Right lobe of liver (tissue), 6 donors: Measurements from ENCODE around the gene SLC9A4. TPM values are rescaled to one million over a fixed set of nuclear protein-coding genes. Genes with fewer than 3 reads are reported as not detected.

Experiments
- ATAC-seq, 4 donors: fragments of 200-7000 bp; cut with Tn5 transposase; one replicate each; pipeline ENCODE4 v1.9.1; 2020; ENCODE audit warnings: mild to moderate bottlenecking in 4 of 4, moderate library complexity in 4 of 4
- DNase-seq, 3 donors: peaks; one replicate each; pipeline ENCODE4 v3.0.0-alpha.2; 2020
- H3K27ac ChIP-seq, 3 donors: fragments of 200-600 bp; one replicate each; pipeline ENCODE4 v1.8.0; 2022
- H3K27me3 ChIP-seq, 2 donors: fragments of 200-600 bp; one replicate each; pipeline ENCODE4 v1.8.0; 2022
- H3K36me3 ChIP-seq, 4 donors: fragments of 200-600 bp; sonication (generic) in 1 of 4; one replicate each; pipeline versions ENCODE4 v1.5.1 to v1.8.0; 2017 to 2022; ENCODE audit warnings: control low read depth in 1 of 4
- H3K4me1 ChIP-seq, 4 donors: fragments of 200-600 bp; sonication (generic) in 1 of 4; one replicate each; pipeline versions ENCODE4 v1.5.1 to v1.8.0; 2017 to 2022; ENCODE audit warnings: control low read depth in 1 of 4
- H3K4me3 ChIP-seq, 3 donors: fragments of 200-600 bp; one replicate each; pipeline ENCODE4 v1.8.0; 2022
- H3K9me3 ChIP-seq, 4 donors: fragments of 200-600 bp; sonication (generic) in 1 of 4; one replicate each; pipeline versions ENCODE4 v1.5.1 to v1.8.0; 2017 to 2022; ENCODE audit warnings: control low read depth in 1 of 4
- CTCF ChIP-seq, 4 donors: fragments of 200-600 bp in 3 of 4; fragments of 450-650 bp in 1 of 4; IDR thresholded peaks; one replicate each; pipeline versions ENCODE4 v1.5.1 to v1.8.0; 2016 to 2022; ENCODE audit warnings: antibody characterized with exemption in 4 of 4, mild to moderate bottlenecking in 2 of 4
- POLR2A ChIP-seq: fragments of 450-650 bp; IDR thresholded peaks from one replicate; pipeline ENCODE4 v1.6.1; 2017; ENCODE audit warnings: antibody characterized with exemption, mild to moderate bottlenecking
- WGBS: methylation state at CpG from one replicate; pipeline ENCODE4 v1.1.6; 2018; ENCODE audit warnings: low coverage, low lambda C conversion rate; ENCODE audit not compliant: insufficient coverage; ENCODE audit errors: missing lambda C conversion rate; 5-methylcytosine and 5-hydroxymethylcytosine counted together
- intact Hi-C, 2 donors: fragments of 100-400 bp; cut with DNase I; formaldehyde crosslinking; loops; one replicate each; pipeline versions ENCODE4 v1.11.2 to v1.14.1; 2022
- total RNA-seq, 6 experiments: library from RNA; depleted of rRNA in 2 of 6; stranded (reverse); fragments of >200 nt in 2 of 6; fragmentation: NEBNext Ultra II Directional in 3 of 6; extraction: Animal tissue kit (Norgen Biotek cat#: 25700) in 3 of 6; gene quantifications; one replicate each; pipeline versions ENCODE4 v1.1.0 to v1.2.4, GENCODE V29; 2016 to 2023
- donor health status: DM: no; HTN: yes; CAD: no.
- donor health status: DM: no; HTN: no; CAD: no.
- donor health status: DM: no; HTN: no; CAD: no.
- donor health status: DM: no; HTN: yes; CAD: no.
- donor health status: DM: no; HTN: yes; CAD: no.

SLC9A4 gene
- total RNA-seq, 6 experiments from 2014 or later: not detected

- intact Hi-C loops: no loop called here
- TF ChIP-seq POLR2A (no peak), CTCF (IDR thresholded peaks at IDR 0.05) (no peak)
- no peak for ATAC-seq
- Histone ChIP-seq H3K27ac (no peak overlapping the region), H3K9me3 (no peaks in the 10 kb centered on the region), H3K4me3 (no peak overlapping the region), H3K27me3 (no peaks in the 10 kb centered on the region), H3K4me1 (no peaks in the 10 kb centered on the region), H3K36me3 (no peaks in the 10 kb centered on the region)
- WGBS: 93% methylated on average over 3 of the region's 3 CpGs
- DNase-seq: no peak
These were observed 49.9 kb downstream of the SLC9A4 start for GRCh38 chr2:102522890-102523289.

GRCh38 chr2:102523651-102524050, 50.6 kb downstream of the SLC9A4 start:
- Histone ChIP-seq H3K9me3 (no peaks in the 10 kb centered on the region), H3K4me3 (no peak overlapping the region), H3K36me3 (no peaks in the 10 kb centered on the region), H3K27ac (no peak overlapping the region), H3K27me3 (no peaks in the 10 kb centered on the region), H3K4me1 (no peaks in the 10 kb centered on the region)
- ATAC-seq (no peak), DNase-seq (no peak)
- whole genome bisulfite sequencing: 58% methylated on average over 3 of the region's 3 CpGs
- TF ChIP-seq CTCF (IDR thresholded peaks at IDR 0.05) (no peak), POLR2A (no peak)
- intact Hi-C loops: no loop called here

- Histone ChIP-seq H3K4me3 (no peak overlapping the region), H3K27ac (no peak overlapping the region), H3K9me3 (no peaks in the 10 kb centered on the region), H3K36me3 (no peaks in the 10 kb centered on the region), H3K4me1 (no peaks in the 10 kb centered on the region), H3K27me3 (no peaks in the 10 kb centered on the region)
- DNase-seq (no peak), ATAC-seq (no peak)
- no peak for TF ChIP-seq CTCF (IDR thresholded peaks at IDR 0.05)
- TF ChIP-seq POLR2A: no peak
- intact Hi-C loops: no loop called here
These were observed 54.1 kb downstream of the SLC9A4 start for GRCh38 chr2:102527086-102527485.

- Histone ChIP-seq H3K36me3 (no peaks in the 10 kb centered on the region), H3K9me3 (no peaks in the 10 kb centered on the region), H3K4me3 (no peak overlapping the region), H3K27me3 (no peaks in the 10 kb centered on the region), H3K4me1 (no peaks in the 10 kb centered on the region), H3K27ac (no peak overlapping the region)
- 51% methylated on average over 2 of the region's 2 CpGs for WGBS
- DNase-seq (no peak), ATAC-seq (no peak)
- intact Hi-C loops: no loop called here
- TF ChIP-seq CTCF (IDR thresholded peaks at IDR 0.05) (no peak), POLR2A (no peak)
These were observed 65.5 kb downstream of the SLC9A4 start for GRCh38 chr2:102538491-102538890.

GRCh38 chr2:102540882-102541281, 67.9 kb downstream of the SLC9A4 start:
- DNase-seq (no peak), ATAC-seq (no peak)
- Histone ChIP-seq H3K27me3 (no peaks in the 10 kb centered on the region), H3K4me3 (no peak overlapping the region), H3K9me3 (no peaks in the 10 kb centered on the region), H3K27ac (no peak overlapping the region), H3K4me1 (no peaks in the 10 kb centered on the region), H3K36me3 (no peaks in the 10 kb centered on the region)
- intact Hi-C loops: no loop called here
- TF ChIP-seq CTCF (IDR thresholded peaks at IDR 0.05): no peak
- TF ChIP-seq POLR2A: no peak
- 42% methylated on average over 4 of the region's 4 CpGs for WGBS
